T-helper 17 cell (primary cell): ENCODE measurements around the gene LAMC1. TPM values are rescaled to one million over a fixed set of nuclear protein-coding genes. Genes with fewer than 3 reads are reported as not detected.
A peak's percentile ranks its signal among the peaks of the same experiment; 100 is the strongest.
"Not testable (repeated sequence)": the region's sequence is repeated elsewhere in the genome, so short reads cannot be mapped to it uniquely, and the experiment has no call there.

Experiments used
- ATAC-seq: fragments of 150-1000 bp; cut with Tn5 transposase; 2 replicates; pipeline ENCODE4 v1.10.0; 2021; ENCODE audit warnings: mild to moderate bottlenecking, moderate library complexity
- DNase-seq, 3 donors: peaks; one replicate each; pipeline versions ENCODE4 v3.0.0 to v3.0.0-alpha.2; 2020 to 2021
- H3K9me3 ChIP-seq: one replicate; pipeline ENCODE4 v1.7.0; 2013; ENCODE audit warnings: low read length, mild to moderate bottlenecking; ENCODE audit not compliant: control insufficient read depth, poor library complexity, severe bottlenecking
- H3K27ac Mint-ChIP-seq: one replicate; pipeline ENCODE4 v1.8.0; 2022; ENCODE audit warnings: mild to moderate bottlenecking, moderate library complexity, mixed read lengths
- H3K27me3 Mint-ChIP-seq: one replicate; pipeline ENCODE4 v1.8.0; 2022; ENCODE audit warnings: mixed read lengths
- H3K36me3 Mint-ChIP-seq: one replicate; pipeline ENCODE4 v1.8.0; 2022; ENCODE audit warnings: low read depth, mixed read lengths
- H3K4me1 Mint-ChIP-seq: one replicate; pipeline ENCODE4 v1.8.0; 2022; ENCODE audit warnings: mild to moderate bottlenecking, mixed read lengths
- H3K4me3 Mint-ChIP-seq: one replicate; pipeline ENCODE4 v1.8.0; 2022; ENCODE audit warnings: mild to moderate bottlenecking, moderate library complexity, mixed read lengths
- total RNA-seq, 4 donors: library from RNA in 2 of 4; stranded (reverse) in 2 of 4; gene quantifications; one replicate each; pipeline ENCODE4 v1.2.3 and lab custom pipeline; 2022 to 2026

The LAMC1 gene
- total RNA-seq, 2 donors from 2014 or later = 0.70 to 0.83 TPM

- H3K9me3 ChIP-seq = no peaks in the 10 kb centered on the region
- Mint-ChIP-seq H3K27me3 (peaks cover 65% of the 10 kb centered on the region), H3K36me3 (peaks cover 5% of the 10 kb centered on the region), H3K4me3 (no peak overlapping the region), H3K27ac (no peak overlapping the region), H3K4me1 (no peaks in the 10 kb centered on the region)
- ATAC-seq (no peak), DNase-seq (no peak)
These were observed 17.3 kb downstream of the LAMC1 start for GRCh38 chr1:183040547-183040971.

GRCh38 chr1:183043254-183043653, 20.0 kb downstream of the LAMC1 start:
- peaks cover 74% of the 10 kb centered on the region for H3K27me3 Mint-ChIP-seq
- peaks cover 4% of the 10 kb centered on the region for H3K36me3 Mint-ChIP-seq
- no peaks in the 10 kb centered on the region for H3K4me1 Mint-ChIP-seq
- no peak overlapping the region for H3K27ac Mint-ChIP-seq
- H3K4me3 Mint-ChIP-seq = no peak overlapping the region
- no peaks in the 10 kb centered on the region for H3K9me3 ChIP-seq
- ATAC-seq = no peak
- no peak for DNase-seq

GRCh38 chr1:183043872-183044854, 20.9 kb downstream of the LAMC1 start:
- ATAC-seq (no peak), DNase-seq (no peak)
- no peaks in the 10 kb centered on the region for H3K9me3 ChIP-seq
- peaks cover 73% of the 10 kb centered on the region for H3K27me3 Mint-ChIP-seq
- peaks cover 3% of the 10 kb centered on the region for H3K36me3 Mint-ChIP-seq
- H3K27ac Mint-ChIP-seq = no peak overlapping the region
- no peaks in the 10 kb centered on the region for H3K4me1 Mint-ChIP-seq
- no peak overlapping the region for H3K4me3 Mint-ChIP-seq

GRCh38 chr1:183044893-183045649, 21.9 kb downstream of the LAMC1 start:
- no peak for DNase-seq
- no peak overlapping the region for H3K27ac Mint-ChIP-seq
- H3K9me3 ChIP-seq = no peaks in the 10 kb centered on the region
- peaks cover 72% of the 10 kb centered on the region for H3K27me3 Mint-ChIP-seq
- H3K4me1 Mint-ChIP-seq = no peaks in the 10 kb centered on the region
- ATAC-seq = no peak
- no peak overlapping the region for H3K4me3 Mint-ChIP-seq
- no peaks in the 10 kb centered on the region for H3K36me3 Mint-ChIP-seq

- no peaks in the 10 kb centered on the region for H3K9me3 ChIP-seq
- H3K4me3 Mint-ChIP-seq = no peak overlapping the region
- DNase-seq (no peak), ATAC-seq (peak; percentile 63)
- H3K4me1 Mint-ChIP-seq = no peaks in the 10 kb centered on the region
- no peak overlapping the region for H3K27ac Mint-ChIP-seq
- H3K36me3 Mint-ChIP-seq = no peaks in the 10 kb centered on the region
- peaks cover 62% of the 10 kb centered on the region for H3K27me3 Mint-ChIP-seq
These were observed 25.2 kb downstream of the LAMC1 start for GRCh38 chr1:183048087-183049085.

GRCh38 chr1:183051546-183051945, 28.3 kb downstream of the LAMC1 start:
- Mint-ChIP-seq H3K27me3 (peaks cover 64% of the 10 kb centered on the region), H3K36me3 (no peaks in the 10 kb centered on the region), H3K4me3 (no peak overlapping the region), H3K27ac (no peak overlapping the region), H3K4me1 (no peaks in the 10 kb centered on the region)
- H3K9me3 ChIP-seq = no peaks in the 10 kb centered on the region
- ATAC-seq (no peak), DNase-seq (no peak)

- Mint-ChIP-seq H3K36me3 (no peaks in the 10 kb centered on the region), H3K4me3 (no peak overlapping the region), H3K27ac (no peak overlapping the region), H3K4me1 (no peaks in the 10 kb centered on the region), H3K27me3 (peaks cover 57% of the 10 kb centered on the region)
- DNase-seq = no peak
- H3K9me3 ChIP-seq = no peaks in the 10 kb centered on the region
- ATAC-seq = no peak
These were observed 29.6 kb downstream of the LAMC1 start for GRCh38 chr1:183052861-183053260.

GRCh38 chr1:183058851-183059502, 35.8 kb downstream of the LAMC1 start:
- Mint-ChIP-seq H3K27me3 (peaks cover 16% of the 10 kb centered on the region), H3K4me1 (no peaks in the 10 kb centered on the region), H3K36me3 (no peaks in the 10 kb centered on the region), H3K27ac (no peak overlapping the region), H3K4me3 (no peak overlapping the region)
- ATAC-seq (no peak), DNase-seq (no peak)
- H3K9me3 ChIP-seq = no peaks in the 10 kb centered on the region

- no peaks in the 10 kb centered on the region for H3K27me3 Mint-ChIP-seq
- DNase-seq (no peak), ATAC-seq (no peak)
- no peak overlapping the region for H3K27ac Mint-ChIP-seq
- H3K36me3 Mint-ChIP-seq = no peaks in the 10 kb centered on the region
- H3K9me3 ChIP-seq = no peaks in the 10 kb centered on the region
- no peaks in the 10 kb centered on the region for H3K4me1 Mint-ChIP-seq
- no peak overlapping the region for H3K4me3 Mint-ChIP-seq
These were observed 38.0 kb downstream of the LAMC1 start for GRCh38 chr1:183061194-183061593.

- no peaks in the 10 kb centered on the region for H3K9me3 ChIP-seq
- Mint-ChIP-seq H3K27ac (no peak overlapping the region), H3K36me3 (no peaks in the 10 kb centered on the region), H3K4me3 (no peak overlapping the region), H3K27me3 (no peaks in the 10 kb centered on the region), H3K4me1 (no peaks in the 10 kb centered on the region)
- no peak for ATAC-seq
- DNase-seq = no peak
These were observed 40.1 kb downstream of the LAMC1 start for GRCh38 chr1:183063349-183063748.

- Mint-ChIP-seq H3K27ac (no peak overlapping the region), H3K4me3 (no peak overlapping the region), H3K4me1 (no peaks in the 10 kb centered on the region), H3K36me3 (no peaks in the 10 kb centered on the region), H3K27me3 (peaks cover 10% of the 10 kb centered on the region)
- ATAC-seq (no peak), DNase-seq (no peak)
- no peaks in the 10 kb centered on the region for H3K9me3 ChIP-seq
These were observed 42.0 kb downstream of the LAMC1 start for GRCh38 chr1:183065168-183065706.

- not testable (repeated sequence) for H3K27ac Mint-ChIP-seq, H3K4me1 Mint-ChIP-seq, H3K4me3 Mint-ChIP-seq, ATAC-seq, DNase-seq, H3K9me3 ChIP-seq, H3K36me3 Mint-ChIP-seq
- H3K27me3 Mint-ChIP-seq = peaks cover 19% of the 10 kb centered on the region
These were observed 43.2 kb downstream of the LAMC1 start for GRCh38 chr1:183066432-183066831.
